ENCODE results near the gene DDX49.

GRCh38 chr19:18893587-18894253, 25.8 kb upstream of the DDX49 start:
- TF ChIP-seq TAF1 (IDR thresholded peaks at IDR 0.05; ENCODE audit: borderline replicate concordance, insufficient read depth, low read length) (no peak), POLR2AphosphoS5 (IDR thresholded peaks at IDR 0.05; ENCODE audit: low read depth, low read length) (no peak), REST (IDR thresholded peaks at IDR 0.05; ENCODE audit: insufficient read depth in 1 of 2, low read depth in 2 of 2, low read length in 2 of 2) (no peak)
